A549 (cell line): ENCODE results near the gene PPP6R3. TPM values are rescaled to one million over a fixed set of nuclear protein-coding genes. Genes with fewer than 3 reads are reported as not detected.
A peak's percentile ranks its signal among the peaks of the same experiment; 100 is the strongest.

Experiments used
- ATAC-seq, 2 experiments: fragments of 200-7000 bp in 1 of 2; fragments of >200 bp in 1 of 2; cut with Nextera tagmentation in 1 of 2; cut with Tn5 transposase in 1 of 2; 3 replicates each; pipeline versions ENCODE4 v1.8.0 to v1.9.1; 2018 to 2020; ENCODE audit warnings: mild to moderate bottlenecking in 1 of 2, moderate library complexity in 1 of 2
- CTCF ChIA-PET: fragments of 300-600 bp; sonication (Branson Sonifier 250); formaldehyde crosslinking; extraction: SDS; loops from one replicate; lab custom pipeline; 2021; ENCODE audit warnings: antibody characterized with exemption, inconsistent platforms; lab: Yijun Ruan, JAX
- POLR2A ChIA-PET: fragments of 350-600 bp; formaldehyde crosslinking; extraction: SDS; loops from one replicate; lab custom pipeline; 2021; ENCODE audit warnings: antibody characterized with exemption, inconsistent platforms; lab: Yijun Ruan, JAX
- DNase-seq, 2 experiments: peaks; one replicate each; pipeline versions ENCODE4 v3.0.0 to v3.0.0-alpha.2; 2011 to 2016; ENCODE audit warnings: low read depth in 1 of 2, low spot score in 1 of 2
- FAIRE-seq: peaks from 2 replicates; lab custom pipeline; 2011; peaks lifted over from hg19 to GRCh38; lab: Jason Lieb, UNC
- H3K27ac ChIP-seq, 2 experiments: fragments of >200 bp; sonication (Bioruptor Twin); formaldehyde crosslinking; 3 replicates each; pipeline ENCODE4 v1.5.1; 2016 to 2017
- H3K4me1 ChIP-seq: fragments of >200 bp; sonication (Bioruptor Twin); formaldehyde crosslinking; 3 replicates; pipeline ENCODE4 v1.6.1; 2016
- H3K4me2 ChIP-seq: fragments of >200 bp; sonication (Bioruptor Twin); formaldehyde crosslinking; 3 replicates; pipeline ENCODE4 v1.6.1; 2016
- H3K4me3 ChIP-seq: fragments of >200 bp; sonication (Bioruptor Twin); formaldehyde crosslinking; 3 replicates; pipeline ENCODE4 v1.5.1; 2016
- H3K9me3 ChIP-seq: fragments of >200 bp; sonication (Bioruptor Twin); formaldehyde crosslinking; 3 replicates; pipeline ENCODE4 v1.6.1; 2016
- BHLHE40 ChIP-seq: IDR thresholded peaks from 2 replicates; pipeline ENCODE4 v1.6.1; 2012; ENCODE audit warnings: low read depth, low read length, inconsistent platforms
- CHD4 ChIP-seq: fragments of 200-600 bp; sonication (generic); IDR thresholded peaks from 2 replicates; pipeline ENCODE4 v1.6.1; 2016; ENCODE audit warnings: antibody characterized with exemption, mild to moderate bottlenecking, borderline replicate concordance
- EHMT2 ChIP-seq: fragments of 200-600 bp; sonication (generic); IDR thresholded peaks from 2 replicates; pipeline ENCODE4 v1.6.1; 2016; ENCODE audit warnings: antibody characterized with exemption, low read depth, mild to moderate bottlenecking, moderate library complexity
- ESRRA ChIP-seq: fragments of 150-350 bp; IDR thresholded peaks from 2 replicates; pipeline ENCODE4 v1.6.1; 2014; ENCODE audit warnings: mild to moderate bottlenecking, low read length, borderline replicate concordance
- FOSL2 ChIP-seq, 2 experiments: fragments of 450-650 bp in 1 of 2; fragments of >200 bp in 1 of 2; sonication (Bioruptor Twin) in 1 of 2; formaldehyde crosslinking; IDR thresholded peaks; 2 replicates each; pipeline versions ENCODE4 v1.5.0 to v1.6.1; 2016 to 2020; ENCODE audit warnings: mild to moderate bottlenecking in 1 of 2, moderate library complexity in 1 of 2
- GATA3 ChIP-seq: IDR thresholded peaks from 2 replicates; pipeline ENCODE4 v1.6.1; 2012; ENCODE audit warnings: borderline replicate concordance
- HDAC2 ChIP-seq: fragments of 200-600 bp; sonication (generic); IDR thresholded peaks from 2 replicates; pipeline ENCODE4 v1.6.1; 2016
- HOXA7 ChIP-seq: fragments of 250-450 bp; sonication (Bioruptor Pico); IDR thresholded peaks from 2 replicates; pipeline ENCODE4 v1.5.0; 2020; ENCODE audit warnings: mild to moderate bottlenecking, moderate library complexity
- JUN ChIP-seq, 2 experiments: fragments of >200 bp; sonication (Bioruptor Twin); formaldehyde crosslinking; IDR thresholded peaks; 2 replicates in 1 of 2; 3 replicates in 1 of 2; pipeline ENCODE4 v1.6.1; 2016 to 2017
- MAZ ChIP-seq: fragments of 150-350 bp; IDR thresholded peaks from 2 replicates; pipeline ENCODE4 v1.6.1; 2014; ENCODE audit warnings: antibody characterized with exemption, low read depth, low read length, borderline replicate concordance
- PHF8 ChIP-seq: fragments of 200-600 bp; sonication (generic); IDR thresholded peaks from 2 replicates; pipeline ENCODE4 v1.6.1; 2016; ENCODE audit warnings: low read depth, mild to moderate bottlenecking, antibody characterized with exemption, moderate library complexity, borderline replicate concordance
- SREBF2 ChIP-seq: fragments of 450-650 bp; IDR thresholded peaks from 2 replicates; pipeline ENCODE4 v1.6.1; 2014; ENCODE audit warnings: mild to moderate bottlenecking, moderate library complexity
- TP53 ChIP-seq: fragments of 250-450 bp; sonication (Bioruptor Pico); IDR thresholded peaks from 2 replicates; pipeline ENCODE4 v1.5.0; 2021; ENCODE audit warnings: mild to moderate bottlenecking, moderate library complexity
- ZNF302 ChIP-seq: fragments of 250-450 bp; sonication (Bioruptor Pico); IDR thresholded peaks from 2 replicates; pipeline ENCODE4 v1.9.0; 2021; ENCODE audit warnings: inconsistent platforms, mild to moderate bottlenecking, moderate library complexity
- WGBS: methylation state at CpG from one replicate; pipeline ENCODE4 v1.1.6; 2017; ENCODE audit errors: missing lambda C conversion rate; 5-methylcytosine and 5-hydroxymethylcytosine counted together
- polyA plus RNA-seq, 4 experiments: library from polyadenylated mRNA; depleted of rRNA in 3 of 4; stranded (reverse); fragments of >200 nt; fragmentation: RNase III in 1 of 4; extraction: RNeasy Plus Mini Kit Qiagen cat#74134 plus additional on column Dnase treatment in 1 of 4; gene quantifications; 2 replicates in 3 of 4; 3 replicates in 1 of 4; pipeline ENCODE4 v1.2.3, GENCODE V29; 2011 to 2017
- TF ChIP-seq, protein P1 (sequence below): fragments of 200-600 bp; sonication (generic); IDR thresholded peaks from 2 replicates; pipeline ENCODE4 v1.6.1; 2016; ENCODE audit warnings: antibody characterized with exemption, mild to moderate bottlenecking, moderate library complexity
- TF ChIP-seq, protein P2 (sequence below): fragments of >200 bp; sonication (Bioruptor Twin); formaldehyde crosslinking; IDR thresholded peaks from 3 replicates; pipeline ENCODE4 v1.6.1; 2016
- TF ChIP-seq, protein P3 (sequence below): IDR thresholded peaks from 2 replicates; pipeline ENCODE4 v1.6.1; 2012; ENCODE audit warnings: low read depth, borderline replicate concordance
- TF ChIP-seq, protein P4 (sequence below): IDR thresholded peaks from 2 replicates; pipeline ENCODE4 v1.6.1; 2012

PPP6R3 gene
- polyA plus RNA-seq, 2 of the 4 experiments (the other 2 are of a cell fraction) = 69.7 to 114 TPM

DNA sequence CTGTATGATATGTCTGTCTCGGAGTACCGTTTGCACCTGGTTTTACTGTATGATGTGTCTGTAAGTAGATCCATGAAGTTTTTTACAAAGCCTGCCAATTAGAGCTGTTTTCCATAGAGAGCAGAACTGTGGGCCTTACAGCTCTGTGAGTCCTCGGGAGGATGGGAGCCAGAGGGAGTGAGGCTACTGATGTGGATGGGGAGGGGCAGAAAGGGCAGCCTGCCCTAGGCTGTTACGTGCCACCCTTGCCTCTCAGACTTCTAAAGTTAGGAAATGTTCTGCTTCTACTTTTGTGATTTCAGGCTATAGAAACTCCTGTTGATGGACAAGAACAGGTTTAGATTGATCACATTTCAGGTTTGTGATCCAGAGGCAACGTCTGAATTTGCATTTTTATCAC, 105.2 kb downstream of the PPP6R3 start:
- H3K27ac ChIP-seq = no peak overlapping the region
- CTCF ChIA-PET = interaction anchor here (0.6 kb wide), 1 partner anchor 84 kb away, joined by 3 read pairs; no protein-coding TSS in a partner anchor
- no peak for DNase-seq
- no peaks in the 10 kb centered on the region for H3K4me1 ChIP-seq
- H3K4me3 ChIP-seq = no peak overlapping the region
- H3K4me2 ChIP-seq = no peak overlapping the region
- no peaks in the 10 kb centered on the region for H3K9me3 ChIP-seq
- no peak for TF ChIP-seq TP53 (CRISPR knock-in tag)
- no peak for TF ChIP-seq GATA3
- TF ChIP-seq, protein P1, sequence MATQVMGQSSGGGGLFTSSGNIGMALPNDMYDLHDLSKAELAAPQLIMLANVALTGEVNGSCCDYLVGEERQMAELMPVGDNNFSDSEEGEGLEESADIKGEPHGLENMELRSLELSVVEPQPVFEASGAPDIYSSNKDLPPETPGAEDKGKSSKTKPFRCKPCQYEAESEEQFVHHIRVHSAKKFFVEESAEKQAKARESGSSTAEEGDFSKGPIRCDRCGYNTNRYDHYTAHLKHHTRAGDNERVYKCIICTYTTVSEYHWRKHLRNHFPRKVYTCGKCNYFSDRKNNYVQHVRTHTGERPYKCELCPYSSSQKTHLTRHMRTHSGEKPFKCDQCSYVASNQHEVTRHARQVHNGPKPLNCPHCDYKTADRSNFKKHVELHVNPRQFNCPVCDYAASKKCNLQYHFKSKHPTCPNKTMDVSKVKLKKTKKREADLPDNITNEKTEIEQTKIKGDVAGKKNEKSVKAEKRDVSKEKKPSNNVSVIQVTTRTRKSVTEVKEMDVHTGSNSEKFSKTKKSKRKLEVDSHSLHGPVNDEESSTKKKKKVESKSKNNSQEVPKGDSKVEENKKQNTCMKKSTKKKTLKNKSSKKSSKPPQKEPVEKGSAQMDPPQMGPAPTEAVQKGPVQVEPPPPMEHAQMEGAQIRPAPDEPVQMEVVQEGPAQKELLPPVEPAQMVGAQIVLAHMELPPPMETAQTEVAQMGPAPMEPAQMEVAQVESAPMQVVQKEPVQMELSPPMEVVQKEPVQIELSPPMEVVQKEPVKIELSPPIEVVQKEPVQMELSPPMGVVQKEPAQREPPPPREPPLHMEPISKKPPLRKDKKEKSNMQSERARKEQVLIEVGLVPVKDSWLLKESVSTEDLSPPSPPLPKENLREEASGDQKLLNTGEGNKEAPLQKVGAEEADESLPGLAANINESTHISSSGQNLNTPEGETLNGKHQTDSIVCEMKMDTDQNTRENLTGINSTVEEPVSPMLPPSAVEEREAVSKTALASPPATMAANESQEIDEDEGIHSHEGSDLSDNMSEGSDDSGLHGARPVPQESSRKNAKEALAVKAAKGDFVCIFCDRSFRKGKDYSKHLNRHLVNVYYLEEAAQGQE = no peak
- no peak for TF ChIP-seq ESRRA
- TF ChIP-seq JUN (IDR thresholded peaks at IDR 0.05) = no peak
- no peak for TF ChIP-seq HDAC2
- TF ChIP-seq, all 56 proteins: peak for 0
- POLR2A ChIA-PET = no interaction called here
- 84% methylated on average over 5 of the region's 5 CpGs for whole genome bisulfite sequencing
- no peak for FAIRE-seq
- peak in 1 of 2 experiments; percentile 55; a peak in 3 of 6 replicates for ATAC-seq

DNA sequence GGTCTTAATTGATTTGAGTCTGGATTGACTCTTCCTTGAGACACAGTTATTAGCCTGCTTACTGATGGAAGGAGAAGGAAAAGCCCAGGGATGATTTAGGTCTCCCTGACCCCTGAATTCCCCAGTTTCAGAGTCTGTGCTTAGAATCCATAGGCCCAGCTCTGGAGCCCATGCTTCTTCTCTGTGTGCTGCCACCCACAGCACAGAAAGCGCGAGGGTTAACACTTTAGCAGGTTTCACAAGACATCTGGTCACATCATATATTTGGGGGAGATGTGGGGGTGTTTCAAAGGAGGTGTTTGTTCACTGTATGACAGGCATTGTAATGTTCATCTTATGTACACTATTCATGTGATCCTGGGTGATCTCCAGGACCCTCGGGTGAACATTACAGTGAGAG, 107.0 kb downstream of the PPP6R3 start:
- FAIRE-seq (no peak), ATAC-seq (no peak), DNase-seq (no peak)
- Histone ChIP-seq H3K4me1 (no peaks in the 10 kb centered on the region), H3K4me2 (no peak overlapping the region), H3K27ac (no peak overlapping the region), H3K9me3 (no peaks in the 10 kb centered on the region), H3K4me3 (no peak overlapping the region)
- ChIA-PET CTCF (no interaction called here), POLR2A (no interaction called here)
- 90% methylated on average over 3 of the region's 3 CpGs for WGBS
- TF ChIP-seq, protein P2, sequence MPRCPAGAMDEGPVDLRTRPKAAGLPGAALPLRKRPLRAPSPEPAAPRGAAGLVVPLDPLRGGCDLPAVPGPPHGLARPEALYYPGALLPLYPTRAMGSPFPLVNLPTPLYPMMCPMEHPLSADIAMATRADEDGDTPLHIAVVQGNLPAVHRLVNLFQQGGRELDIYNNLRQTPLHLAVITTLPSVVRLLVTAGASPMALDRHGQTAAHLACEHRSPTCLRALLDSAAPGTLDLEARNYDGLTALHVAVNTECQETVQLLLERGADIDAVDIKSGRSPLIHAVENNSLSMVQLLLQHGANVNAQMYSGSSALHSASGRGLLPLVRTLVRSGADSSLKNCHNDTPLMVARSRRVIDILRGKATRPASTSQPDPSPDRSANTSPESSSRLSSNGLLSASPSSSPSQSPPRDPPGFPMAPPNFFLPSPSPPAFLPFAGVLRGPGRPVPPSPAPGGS = no peak
- TF ChIP-seq BHLHE40 (no peak), MAZ (no peak), PHF8 (no peak), SREBF2 (no peak)
- TF ChIP-seq, protein P3, sequence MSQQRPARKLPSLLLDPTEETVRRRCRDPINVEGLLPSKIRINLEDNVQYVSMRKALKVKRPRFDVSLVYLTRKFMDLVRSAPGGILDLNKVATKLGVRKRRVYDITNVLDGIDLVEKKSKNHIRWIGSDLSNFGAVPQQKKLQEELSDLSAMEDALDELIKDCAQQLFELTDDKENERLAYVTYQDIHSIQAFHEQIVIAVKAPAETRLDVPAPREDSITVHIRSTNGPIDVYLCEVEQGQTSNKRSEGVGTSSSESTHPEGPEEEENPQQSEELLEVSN = no peak

DNA sequence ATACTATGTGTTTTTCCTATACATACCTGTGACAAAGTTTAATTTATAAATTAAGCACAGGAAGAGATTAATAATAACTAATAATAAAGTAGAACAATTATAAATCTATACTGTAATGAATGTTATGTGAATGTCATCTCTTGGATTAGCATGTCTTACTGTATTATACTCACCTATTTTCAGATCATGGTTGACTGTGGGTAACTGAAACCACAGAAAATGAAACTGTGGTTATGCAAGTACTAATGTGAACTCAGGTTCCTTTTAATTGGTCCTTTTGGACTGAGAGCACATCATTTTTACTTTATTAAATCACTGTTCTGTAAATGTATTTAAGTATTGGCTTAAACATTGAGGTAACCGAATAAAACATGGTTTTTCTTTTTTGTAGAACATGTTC, 108.8 kb downstream of the PPP6R3 start:
- ChIA-PET CTCF (interaction anchor here (1.4 to 4.0 kb wide), 2 partner anchors 14 to 15 kb away, joined by 3 to 18 read pairs; no protein-coding TSS in a partner anchor), POLR2A (no interaction called here)
- H3K4me2 ChIP-seq = no peak overlapping the region
- no peak overlapping the region for H3K27ac ChIP-seq
- no peak overlapping the region for H3K4me3 ChIP-seq
- TF ChIP-seq HOXA7 (CRISPR knock-in tag) = no peak
- no peak for TF ChIP-seq ZNF302 (CRISPR knock-in tag)
- TF ChIP-seq, protein P4, sequence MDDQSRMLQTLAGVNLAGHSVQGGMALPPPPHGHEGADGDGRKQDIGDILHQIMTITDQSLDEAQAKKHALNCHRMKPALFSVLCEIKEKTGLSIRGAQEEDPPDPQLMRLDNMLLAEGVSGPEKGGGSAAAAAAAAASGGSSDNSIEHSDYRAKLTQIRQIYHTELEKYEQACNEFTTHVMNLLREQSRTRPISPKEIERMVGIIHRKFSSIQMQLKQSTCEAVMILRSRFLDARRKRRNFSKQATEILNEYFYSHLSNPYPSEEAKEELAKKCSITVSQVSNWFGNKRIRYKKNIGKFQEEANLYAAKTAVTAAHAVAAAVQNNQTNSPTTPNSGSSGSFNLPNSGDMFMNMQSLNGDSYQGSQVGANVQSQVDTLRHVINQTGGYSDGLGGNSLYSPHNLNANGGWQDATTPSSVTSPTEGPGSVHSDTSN = no peak
- no peak for TF ChIP-seq EHMT2
- TF ChIP-seq CHD4 = no peak
- no peak for TF ChIP-seq FOSL2 (IDR thresholded peaks at IDR 0.05)
- TF ChIP-seq FOSL2 (CRISPR knock-in tag; IDR thresholded peaks at IDR 0.05) = no peak
- H3K9me3 ChIP-seq = no peaks in the 10 kb centered on the region
- no peak for DNase-seq
- no peak for ATAC-seq
- no peak for FAIRE-seq
- 90% methylated on average over 1 of the region's 1 CpG for WGBS
- H3K4me1 ChIP-seq = no peaks in the 10 kb centered on the region
